ENCODE data around the gene ADH1B. TPM values are rescaled to one million over a fixed set of nuclear protein-coding genes. Genes with fewer than 3 reads are reported as not detected.
"Not testable (repeated sequence)": the region's sequence is repeated elsewhere in the genome, so short reads cannot be mapped to it uniquely, and the experiment has no call there.

ADH1B gene
- total RNA-seq, 1 experiment from 2014 or later, result not detected

- CTCF ChIA-PET, result no interaction called here
- DNase-seq, result no peak
- Mint-ChIP-seq H3K9me3 (ENCODE audit: low read depth, unreplicated experiment) (no peaks in the 10 kb centered on the region), H3K27me3 (ENCODE audit: unreplicated experiment) (no peaks in the 10 kb centered on the region), H3K36me3 (ENCODE audit: insufficient read depth, unreplicated experiment) (no peaks in the 10 kb centered on the region), H3K4me3 (ENCODE audit: low read depth, unreplicated experiment) (no peak overlapping the region), H3K27ac (ENCODE audit: unreplicated experiment) (no peak overlapping the region), H3K4me1 (ENCODE audit: low read depth, unreplicated experiment) (no peaks in the 10 kb centered on the region)
- BruUV-seq (replicated peaks), result no TSS peak
- TF ChIP-seq CTCF (IDR thresholded peaks at IDR 0.05; ENCODE audit: unreplicated experiment), result no peak
- intact Hi-C loops (cut with micrococcal nuclease; ENCODE audit: unreplicated experiment), result no loop called here
Observed at GRCh38 chr4:99324361-99324760, 3.2 kb upstream of the ADH1B start.

- intact Hi-C loops (cut with micrococcal nuclease; ENCODE audit: unreplicated experiment), result no loop called here
- Mint-ChIP-seq H3K4me1 (ENCODE audit: low read depth, unreplicated experiment) (no peaks in the 10 kb centered on the region), H3K4me3 (ENCODE audit: low read depth, unreplicated experiment) (no peak overlapping the region), H3K36me3 (ENCODE audit: insufficient read depth, unreplicated experiment) (no peaks in the 10 kb centered on the region), H3K27me3 (ENCODE audit: unreplicated experiment) (no peaks in the 10 kb centered on the region), H3K9me3 (ENCODE audit: low read depth, unreplicated experiment) (no peaks in the 10 kb centered on the region), H3K27ac (ENCODE audit: unreplicated experiment) (no peak overlapping the region)
- CTCF ChIA-PET, result no interaction called here
- DNase-seq, result no peak
- BruUV-seq (replicated peaks), result no TSS peak
- no peak for TF ChIP-seq CTCF (IDR thresholded peaks at IDR 0.05; ENCODE audit: unreplicated experiment)
Observed at GRCh38 chr4:99323756-99324155, 2.6 kb upstream of the ADH1B start.

GRCh38 chr4:99317811-99318210 is 3.4 kb downstream of the ADH1B start:
- H3K4me3 Mint-ChIP-seq (ENCODE audit: low read depth, unreplicated experiment); H3K9me3 Mint-ChIP-seq (ENCODE audit: low read depth, unreplicated experiment); H3K27ac Mint-ChIP-seq (ENCODE audit: unreplicated experiment); H3K36me3 Mint-ChIP-seq (ENCODE audit: insufficient read depth, unreplicated experiment); BruUV-seq (replicated peaks); intact Hi-C loops (cut with micrococcal nuclease; ENCODE audit: unreplicated experiment); H3K27me3 Mint-ChIP-seq (ENCODE audit: unreplicated experiment); H3K4me1 Mint-ChIP-seq (ENCODE audit: low read depth, unreplicated experiment); CTCF ChIA-PET; DNase-seq: not testable (repeated sequence)

- Mint-ChIP-seq H3K4me3 (ENCODE audit: low read depth, unreplicated experiment) (no peak overlapping the region), H3K36me3 (ENCODE audit: insufficient read depth, unreplicated experiment) (no peaks in the 10 kb centered on the region)
Observed at GRCh38 chr4:99317354-99317753, 3.8 kb downstream of the ADH1B start.

GRCh38 chr4:99315839-99316238 is 5.4 kb downstream of the ADH1B start:
- BruUV-seq (replicated peaks), result no TSS peak
- no peaks in the 10 kb centered on the region for H3K9me3 Mint-ChIP-seq (ENCODE audit: low read depth, unreplicated experiment)
- no peaks in the 10 kb centered on the region for H3K27me3 Mint-ChIP-seq (ENCODE audit: unreplicated experiment)
- H3K4me1 Mint-ChIP-seq (ENCODE audit: low read depth, unreplicated experiment), result no peaks in the 10 kb centered on the region
- H3K36me3 Mint-ChIP-seq (ENCODE audit: insufficient read depth, unreplicated experiment), result no peaks in the 10 kb centered on the region
- H3K27ac Mint-ChIP-seq (ENCODE audit: unreplicated experiment), result no peak overlapping the region
- CTCF ChIA-PET, result no interaction called here
- H3K4me3 Mint-ChIP-seq (ENCODE audit: low read depth, unreplicated experiment), result no peak overlapping the region
- no peak for TF ChIP-seq CTCF (IDR thresholded peaks at IDR 0.05; ENCODE audit: unreplicated experiment)
- no peak for DNase-seq
- intact Hi-C loops (cut with micrococcal nuclease; ENCODE audit: unreplicated experiment), result no loop called here

More at GRCh38 chr4:99317354-99317753, 3.8 kb downstream of the ADH1B start:
- no peaks in the 10 kb centered on the region for H3K4me1 Mint-ChIP-seq (ENCODE audit: low read depth, unreplicated experiment)
- BruUV-seq (replicated peaks), result no TSS peak
- no peak for TF ChIP-seq CTCF (IDR thresholded peaks at IDR 0.05; ENCODE audit: unreplicated experiment)
- H3K27me3 Mint-ChIP-seq (ENCODE audit: unreplicated experiment), result no peaks in the 10 kb centered on the region
- H3K27ac Mint-ChIP-seq (ENCODE audit: unreplicated experiment), result no peak overlapping the region
- no peaks in the 10 kb centered on the region for H3K9me3 Mint-ChIP-seq (ENCODE audit: low read depth, unreplicated experiment)
- CTCF ChIA-PET, result no interaction called here
- intact Hi-C loops (cut with micrococcal nuclease; ENCODE audit: unreplicated experiment), result no loop called here
- no peak for DNase-seq
